GM23338 (cell line): Measurements from ENCODE around the gene HADH. TPM values are rescaled to one million over a fixed set of nuclear protein-coding genes. Genes with fewer than 3 reads are reported as not detected.

ENCODE experiments used
- ATAC-seq: fragments of 200-7000 bp; cut with Tn5 transposase; 3 replicates; pipeline ENCODE4 v1.9.1; 2020
- DNase-seq: peaks from one replicate; pipeline ENCODE4 v3.0.0-alpha.2; 2015; ENCODE audit warnings: low spot score
- H2AFZ ChIP-seq: fragments of 200-600 bp; sonication (generic); 2 replicates; pipeline ENCODE4 v1.8.0; 2016; ENCODE audit warnings: antibody characterized with exemption, mild to moderate bottlenecking, moderate library complexity
- H3F3A ChIP-seq: fragments of 200-600 bp; sonication (generic); replicated peaks from 2 replicates; pipeline ENCODE4 v1.8.0; 2017; ENCODE audit warnings: antibody characterized with exemption, mixed run types, low read depth
- H3K27ac ChIP-seq: fragments of 200-600 bp; sonication (generic); 2 replicates; pipeline ENCODE4 v1.6.1; 2016; ENCODE audit warnings: low read depth
- H3K27me3 ChIP-seq: fragments of 200-600 bp; sonication (generic); 2 replicates; pipeline ENCODE4 v1.8.0; 2016; ENCODE audit warnings: mild to moderate bottlenecking, mixed run types, moderate library complexity; ENCODE audit not compliant: insufficient read depth
- H3K36me3 ChIP-seq: fragments of 200-600 bp; sonication (generic); 2 replicates; pipeline ENCODE4 v1.8.0; 2016; ENCODE audit warnings: mild to moderate bottlenecking; ENCODE audit not compliant: insufficient read depth
- H3K4me1 ChIP-seq: fragments of 200-600 bp; sonication (generic); 2 replicates; pipeline ENCODE4 v1.8.0; 2016; ENCODE audit warnings: mild to moderate bottlenecking, moderate library complexity; ENCODE audit not compliant: insufficient read depth
- H3K4me2 ChIP-seq: fragments of 200-600 bp; sonication (generic); 2 replicates; pipeline ENCODE4 v1.7.1; 2017; ENCODE audit warnings: mixed run types
- H3K4me3 ChIP-seq: fragments of 200-600 bp; sonication (generic); 2 replicates; pipeline ENCODE4 v1.6.1; 2016; ENCODE audit warnings: mixed run types
- H3K79me2 ChIP-seq: fragments of 200-600 bp; sonication (generic); replicated peaks from 2 replicates; pipeline ENCODE4 v1.8.0; 2017; ENCODE audit warnings: mild to moderate bottlenecking; ENCODE audit not compliant: insufficient read depth
- H3K9me2 ChIP-seq: fragments of 200-600 bp; sonication (generic); 2 replicates; pipeline ENCODE4 v1.8.0; 2017; ENCODE audit not compliant: insufficient read depth
- H4K20me1 ChIP-seq: fragments of 200-600 bp; sonication (generic); replicated peaks from 2 replicates; pipeline ENCODE4 v1.8.0; 2017; ENCODE audit warnings: mild to moderate bottlenecking; ENCODE audit not compliant: insufficient read depth
- H3K27ac Mint-ChIP-seq: 2 replicates; pipeline ENCODE4 v1.8.0; 2020; ENCODE audit warnings: inconsistent platforms, mild to moderate bottlenecking, moderate library complexity, mixed read lengths
- H3K27me3 Mint-ChIP-seq: 3 replicates; pipeline ENCODE4 v1.8.0; 2022; ENCODE audit warnings: low read depth, mild to moderate bottlenecking, moderate library complexity, mixed read lengths, inconsistent platforms; ENCODE audit not compliant: insufficient read depth, poor library complexity
- H3K36me3 Mint-ChIP-seq: 3 replicates; pipeline ENCODE4 v1.8.0; 2021; ENCODE audit warnings: low read depth, mild to moderate bottlenecking, inconsistent platforms, moderate library complexity, mixed read lengths
- H3K4me1 Mint-ChIP-seq: 3 replicates; pipeline ENCODE4 v1.8.0; 2020; ENCODE audit warnings: mild to moderate bottlenecking, inconsistent platforms, mixed read lengths
- H3K4me3 Mint-ChIP-seq: 3 replicates; pipeline ENCODE4 v1.8.0; 2021; ENCODE audit warnings: moderate library complexity, mild to moderate bottlenecking, inconsistent platforms, mixed read lengths
- H3K9me3 Mint-ChIP-seq: 3 replicates; pipeline ENCODE4 v1.8.0; 2020; ENCODE audit warnings: moderate library complexity, mild to moderate bottlenecking, inconsistent platforms, mixed read lengths
- CREB1 ChIP-seq: fragments of 250-450 bp; sonication (Bioruptor Pico); IDR thresholded peaks from 2 replicates; pipeline ENCODE4 v1.5.0; 2020; ENCODE audit warnings: low read depth, mild to moderate bottlenecking, moderate library complexity
- CTCF ChIP-seq, 2 experiments: fragments of 200-600 bp in 1 of 2; sonication (generic) in 1 of 2; conservative IDR thresholded peaks; 2 replicates each; pipeline versions ENCODE4 v1.5.1 to v1.6.1; 2016 to 2017; ENCODE audit warnings: antibody characterized with exemption in 2 of 2, low read depth in 2 of 2, mild to moderate bottlenecking in 2 of 2, moderate library complexity in 1 of 2
- EZH2phosphoT487 ChIP-seq: fragments of 200-600 bp; sonication (generic); IDR thresholded peaks from one replicate; pipeline ENCODE4 v1.8.1; 2018; ENCODE audit warnings: antibody characterized with exemption; ENCODE audit not compliant: unreplicated experiment
- JUNB ChIP-seq: IDR thresholded peaks from one replicate; pipeline ENCODE4 v1.6.1; 2016; ENCODE audit warnings: antibody characterized with exemption; ENCODE audit not compliant: unreplicated experiment
- STAT1 ChIP-seq: IDR thresholded peaks from one replicate; pipeline ENCODE4 v1.6.1; 2016; ENCODE audit warnings: antibody characterized with exemption; ENCODE audit not compliant: unreplicated experiment
- ZNF462 ChIP-seq: fragments of 250-450 bp; sonication (Bioruptor Pico); IDR thresholded peaks from 2 replicates; pipeline ENCODE4 v1.5.0; 2020; ENCODE audit warnings: mild to moderate bottlenecking, moderate library complexity
- polyA plus RNA-seq: library from polyadenylated mRNA; unstranded; fragments of >200 nt; fragmentation: Nextera tagmentation; extraction: Ambion mirVana; gene quantifications from 2 replicates; pipeline ENCODE4 v1.2.1, GENCODE V29; 2016
- total RNA-seq: library from RNA; depleted of rRNA; stranded (reverse); fragments of >200 nt; shearing (Covaris generic); gene quantifications from 2 replicates; pipeline ENCODE4 v1.2.3, GENCODE V29; 2014

HADH gene
- total and polyA plus RNA-seq, 2 experiments from 2014 or later = 39.1 to 39.2 TPM

GRCh38 chr4:108018884-108019187, 29.1 kb downstream of the HADH start (continued):
- TF ChIP-seq ZNF462 (CRISPR knock-in tag) = no peak
- TF ChIP-seq JUNB = no peak
- no peak for TF ChIP-seq STAT1

GRCh38 chr4:108024085-108024877, 34.6 kb downstream of the HADH start:
- Mint-ChIP-seq H3K36me3 (peaks cover 48% of the 10 kb centered on the region), H3K27me3 (peaks cover 1% of the 10 kb centered on the region), H3K27ac (0 out of 2 replicates have a peak overlapping the region, but pooled peaks have one; percentile 36), H3K4me1 (peaks cover 4% of the 10 kb centered on the region), H3K9me3 (no peaks in the 10 kb centered on the region), H3K4me3 (no peak overlapping the region)
- Histone ChIP-seq H4K20me1 (no peaks in the 10 kb centered on the region; the same call in 1 of the 2 replicates), H3K36me3 (peaks cover 14% of the 10 kb centered on the region), H3K27me3 (no peaks in the 10 kb centered on the region), H3F3A (no peaks in the 10 kb centered on the region), H3K79me2 (no peaks in the 10 kb centered on the region), H3K9me2 (no peaks in the 10 kb centered on the region), H3K4me3 (no peak overlapping the region), H3K4me2 (no peak overlapping the region), H3K4me1 (no peaks in the 10 kb centered on the region; the same call in 1 of the 2 replicates), H2AFZ (no peak overlapping the region), H3K27ac (no peak overlapping the region)
- DNase-seq (no peak), ATAC-seq (no peak)
- TF ChIP-seq CTCF (conservative IDR thresholded peaks at IDR 0.05; ENCODE audit: low read depth in 2 of 2) = no peak
- no peak for TF ChIP-seq CREB1 (CRISPR knock-in tag)
- no peak for TF ChIP-seq JUNB
- no peak for TF ChIP-seq STAT1
- no peak for TF ChIP-seq EZH2phosphoT487
- no peak for TF ChIP-seq ZNF462 (CRISPR knock-in tag)
